HG02852 (cell line): ENCODE results near the gene NKD2.
"Not testable (repeated sequence)": the region's sequence is repeated elsewhere in the genome, so short reads cannot be mapped to it uniquely, and the experiment has no call there.

ENCODE experiments used
- ATAC-seq: cut with Tn5 transposase; IDR thresholded peaks from one replicate; pipeline ENCODE4 v1.9.1; 2021; ENCODE audit warnings: mild to moderate bottlenecking, moderate library complexity; ENCODE audit not compliant: unreplicated experiment

Gene NKD2

GRCh38 chr5:1055896-1056610, 47.5 kb downstream of the NKD2 start:
- no peak for ATAC-seq

- no peak for ATAC-seq
Observed at GRCh38 chr5:1056611-1057484, 48.2 kb downstream of the NKD2 start.

GRCh38 chr5:1057485-1058082, 49.0 kb downstream of the NKD2 start:
- ATAC-seq: no peak

GRCh38 chr5:1058083-1058945, 49.7 kb downstream of the NKD2 start:
- ATAC-seq: no peak

- ATAC-seq: no peak
Observed at GRCh38 chr5:1058988-1059883, 50.6 kb downstream of the NKD2 start.

GRCh38 chr5:1059884-1060263, 51.3 kb downstream of the NKD2 start:
- no peak for ATAC-seq

GRCh38 chr5:1060535-1060981, 52.0 kb downstream of the NKD2 start:
- ATAC-seq: no peak

GRCh38 chr5:1061292-1061691, 52.7 kb downstream of the NKD2 start:
- not testable (repeated sequence) for ATAC-seq

GRCh38 chr5:1061916-1062315, 53.3 kb downstream of the NKD2 start:
- ATAC-seq: no peak

GRCh38 chr5:1062761-1063568, 54.4 kb downstream of the NKD2 start:
- ATAC-seq: no peak

GRCh38 chr5:1063661-1064382, 55.2 kb downstream of the NKD2 start:
- ATAC-seq: no peak

- ATAC-seq: no peak
Observed at GRCh38 chr5:1064383-1065142, 56.0 kb downstream of the NKD2 start.

GRCh38 chr5:1065143-1065750, 56.6 kb downstream of the NKD2 start:
- ATAC-seq: no peak

- no peak for ATAC-seq
Observed at GRCh38 chr5:1065891-1066650, 57.5 kb downstream of the NKD2 start.

GRCh38 chr5:1066676-1067075, 58.1 kb downstream of the NKD2 start:
- no peak for ATAC-seq
